PFSK-1 (cell line): ENCODE data around the gene ASCC1.

Source experiments
- POLR2AphosphoS5 ChIP-seq: IDR thresholded peaks from 2 replicates; pipeline ENCODE4 v1.6.1; 2012; ENCODE audit warnings: low read depth, mild to moderate bottlenecking, control low read depth, low read length, moderate library complexity
- SIN3A ChIP-seq: IDR thresholded peaks from 2 replicates; pipeline ENCODE4 v1.6.1; 2012; ENCODE audit warnings: mild to moderate bottlenecking, low read length, moderate library complexity, borderline replicate concordance; ENCODE audit not compliant: insufficient read depth
- TAF1 ChIP-seq: IDR thresholded peaks from 2 replicates; pipeline ENCODE4 v1.6.1; 2012; ENCODE audit warnings: low read length, control low read depth, borderline replicate concordance; ENCODE audit not compliant: insufficient read depth
- TF ChIP-seq, protein P1 (sequence below), 2 experiments: IDR thresholded peaks; 2 replicates each; pipeline versions ENCODE4 v1.6.1 to v1.8.0; 2011 to 2012; ENCODE audit warnings: low read depth in 2 of 2, low read length in 2 of 2, control low read depth in 1 of 2, inconsistent platforms in 1 of 2, mild to moderate bottlenecking in 1 of 2, moderate library complexity in 1 of 2; ENCODE audit not compliant: insufficient read depth in 1 of 2

DNA sequence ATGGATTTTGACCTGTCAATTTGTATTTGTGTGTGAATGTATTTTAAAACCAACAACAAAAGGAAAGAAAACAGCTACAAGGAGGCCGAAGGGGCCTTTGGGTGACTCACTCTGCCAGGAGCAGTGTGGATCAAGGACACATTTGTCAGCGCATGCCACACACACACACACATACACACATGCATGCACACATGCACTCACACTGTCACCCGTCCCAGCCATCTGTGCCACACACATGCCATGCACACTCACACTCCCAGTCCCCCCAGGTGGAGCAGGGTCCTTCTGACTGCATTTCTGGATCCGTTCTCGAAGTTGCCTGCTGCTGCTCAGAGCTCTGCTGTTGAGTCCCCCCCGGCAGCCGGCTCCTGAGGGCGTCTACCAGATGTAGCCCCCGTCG lies 153.7 kb downstream of the ASCC1 start:
- TF ChIP-seq POLR2AphosphoS5 (no peak), TAF1 (no peak), SIN3A (no peak)
- TF ChIP-seq, protein P1, sequence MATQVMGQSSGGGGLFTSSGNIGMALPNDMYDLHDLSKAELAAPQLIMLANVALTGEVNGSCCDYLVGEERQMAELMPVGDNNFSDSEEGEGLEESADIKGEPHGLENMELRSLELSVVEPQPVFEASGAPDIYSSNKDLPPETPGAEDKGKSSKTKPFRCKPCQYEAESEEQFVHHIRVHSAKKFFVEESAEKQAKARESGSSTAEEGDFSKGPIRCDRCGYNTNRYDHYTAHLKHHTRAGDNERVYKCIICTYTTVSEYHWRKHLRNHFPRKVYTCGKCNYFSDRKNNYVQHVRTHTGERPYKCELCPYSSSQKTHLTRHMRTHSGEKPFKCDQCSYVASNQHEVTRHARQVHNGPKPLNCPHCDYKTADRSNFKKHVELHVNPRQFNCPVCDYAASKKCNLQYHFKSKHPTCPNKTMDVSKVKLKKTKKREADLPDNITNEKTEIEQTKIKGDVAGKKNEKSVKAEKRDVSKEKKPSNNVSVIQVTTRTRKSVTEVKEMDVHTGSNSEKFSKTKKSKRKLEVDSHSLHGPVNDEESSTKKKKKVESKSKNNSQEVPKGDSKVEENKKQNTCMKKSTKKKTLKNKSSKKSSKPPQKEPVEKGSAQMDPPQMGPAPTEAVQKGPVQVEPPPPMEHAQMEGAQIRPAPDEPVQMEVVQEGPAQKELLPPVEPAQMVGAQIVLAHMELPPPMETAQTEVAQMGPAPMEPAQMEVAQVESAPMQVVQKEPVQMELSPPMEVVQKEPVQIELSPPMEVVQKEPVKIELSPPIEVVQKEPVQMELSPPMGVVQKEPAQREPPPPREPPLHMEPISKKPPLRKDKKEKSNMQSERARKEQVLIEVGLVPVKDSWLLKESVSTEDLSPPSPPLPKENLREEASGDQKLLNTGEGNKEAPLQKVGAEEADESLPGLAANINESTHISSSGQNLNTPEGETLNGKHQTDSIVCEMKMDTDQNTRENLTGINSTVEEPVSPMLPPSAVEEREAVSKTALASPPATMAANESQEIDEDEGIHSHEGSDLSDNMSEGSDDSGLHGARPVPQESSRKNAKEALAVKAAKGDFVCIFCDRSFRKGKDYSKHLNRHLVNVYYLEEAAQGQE (IDR thresholded peaks at IDR 0.05; ENCODE audit: insufficient read depth in 1 of 2, low read depth in 2 of 2, low read length in 2 of 2) = no peak
